Aorta (tissue), 5 donors: ENCODE measurements around the gene AFF3. TPM values are rescaled to one million over a fixed set of nuclear protein-coding genes. Genes with fewer than 3 reads are reported as not detected.

Source experiments
- ATAC-seq: fragments of 200-7000 bp; cut with Tn5 transposase; one replicate; pipeline ENCODE4 v1.9.1; 2022; ENCODE audit warnings: moderate library complexity; ENCODE audit not compliant: low FRiP score
- DNase-seq, 2 donors: peaks; one replicate each; pipeline ENCODE4 v3.0.0-alpha.2; 2020
- H3K27ac ChIP-seq, 2 donors: one replicate each; pipeline ENCODE4 v1.5.1; 2013; ENCODE audit warnings: low read length in 2 of 2, mild to moderate bottlenecking in 2 of 2, moderate library complexity in 2 of 2, control low read depth in 1 of 2, inconsistent platforms in 1 of 2, low read depth in 1 of 2
- H3K27me3 ChIP-seq, 2 donors: one replicate each; pipeline ENCODE4 v1.6.1; 2013; ENCODE audit warnings: control low read depth in 1 of 2, low read length in 1 of 2, mild to moderate bottlenecking in 1 of 2, moderate library complexity in 1 of 2; ENCODE audit not compliant: insufficient read depth in 2 of 2, control insufficient read depth in 1 of 2
- H3K36me3 ChIP-seq, 2 donors: one replicate each; pipeline ENCODE4 v1.6.1; 2013; ENCODE audit warnings: control low read depth in 1 of 2, low read length in 1 of 2, mild to moderate bottlenecking in 1 of 2; ENCODE audit not compliant: insufficient read depth in 2 of 2, control insufficient read depth in 1 of 2
- H3K4me1 ChIP-seq, 2 donors: one replicate each; pipeline ENCODE4 v1.6.1; 2013; ENCODE audit warnings: low read length in 2 of 2, control low read depth in 1 of 2, mild to moderate bottlenecking in 1 of 2, moderate library complexity in 1 of 2; ENCODE audit not compliant: insufficient read depth in 2 of 2, control insufficient read depth in 1 of 2
- H3K4me3 ChIP-seq, 2 donors: one replicate each; pipeline ENCODE4 v1.5.1; 2013; ENCODE audit warnings: low read length in 2 of 2, control low read depth in 1 of 2, mild to moderate bottlenecking in 1 of 2
- H3K9me3 ChIP-seq: one replicate; pipeline ENCODE4 v1.6.1; 2013; ENCODE audit warnings: mild to moderate bottlenecking, low read length; ENCODE audit not compliant: control insufficient read depth
- WGBS, 2 donors: extraction: QIAGEN DNeasy Blood & Tissue Kit; methylation state at CpG; one replicate each; pipeline ENCODE4 v1.1.7; 2013; 5-methylcytosine and 5-hydroxymethylcytosine counted together
- intact Hi-C, 2 donors: fragments of 100-400 bp; cut with DNase I; formaldehyde crosslinking; loops; one replicate each; pipeline versions ENCODE4 v1.14.2 to v1.15.0; 2022
- polyA plus RNA-seq, 2 donors: library from polyadenylated mRNA; stranded (reverse); fragments of 200-250 nt; gene quantifications; one replicate each; pipeline ENCODE4 v1.2.3, GENCODE V29; 2013
- total RNA-seq, 2 donors: library from RNA; stranded (reverse); fragmentation: NEBNext Ultra II Directional; extraction: Animal tissue kit (Norgen Biotek cat#: 25700); gene quantifications; one replicate each; pipeline ENCODE4 v1.2.1, GENCODE V29; 2021
- donor health status: healthy with polysubstance abuse.
- donor health status: Bipolar disorder and iron deficiency.
- donor health status: DM: no; HTN: no; CAD: no.
- donor health status: DM: no; HTN: no; CAD: no.
- donor health status: DM: yes; HTN: yes; CAD: no.

Gene AFF3
- total and polyA plus RNA-seq, 4 donors: 0.25 to 15.7 (median 5.5) TPM

DNA sequence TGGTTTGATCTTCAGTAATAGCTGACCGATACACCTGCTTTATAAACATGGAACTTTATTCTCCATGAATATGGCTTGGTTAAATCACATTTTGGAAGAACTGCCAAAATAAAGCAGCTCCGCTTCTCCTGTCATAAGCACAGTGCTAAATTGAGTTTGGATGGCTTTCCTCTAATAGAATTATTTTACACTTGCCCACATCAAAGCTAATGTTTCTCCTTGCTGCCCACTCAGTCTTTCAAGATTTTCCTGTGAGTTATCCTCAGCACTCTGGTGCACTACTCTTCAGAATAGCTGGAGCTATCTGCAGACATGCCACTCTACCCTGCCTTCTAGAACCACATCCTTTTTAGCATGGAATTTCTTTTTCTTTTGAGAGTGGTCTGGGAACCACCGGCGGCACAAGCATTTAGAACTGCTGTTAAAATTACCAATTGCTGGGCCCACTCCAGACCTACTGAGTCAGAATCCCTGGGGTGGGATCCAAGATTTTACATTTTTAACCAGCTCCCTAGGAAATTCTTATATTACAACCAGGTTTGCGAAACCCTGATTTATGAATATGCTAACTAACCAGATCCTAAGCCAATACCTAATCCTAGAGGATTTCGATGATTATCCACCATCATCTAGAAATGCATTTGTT is 283.3 kb downstream of the AFF3 start:
- Histone ChIP-seq H3K4me1 (no peaks in the 10 kb centered on the region), H3K4me3 (no peak overlapping the region), H3K9me3 (no peaks in the 10 kb centered on the region), H3K27ac (no peak overlapping the region), H3K27me3 (no peaks in the 10 kb centered on the region), H3K36me3 (no peaks in the 10 kb centered on the region)
- DNase-seq: no peak
- ATAC-seq: no peak
- intact Hi-C loops: no loop called here
- 33 to 44% methylated on average over 6 of the region's 6 CpGs for WGBS, 2 donors

DNA sequence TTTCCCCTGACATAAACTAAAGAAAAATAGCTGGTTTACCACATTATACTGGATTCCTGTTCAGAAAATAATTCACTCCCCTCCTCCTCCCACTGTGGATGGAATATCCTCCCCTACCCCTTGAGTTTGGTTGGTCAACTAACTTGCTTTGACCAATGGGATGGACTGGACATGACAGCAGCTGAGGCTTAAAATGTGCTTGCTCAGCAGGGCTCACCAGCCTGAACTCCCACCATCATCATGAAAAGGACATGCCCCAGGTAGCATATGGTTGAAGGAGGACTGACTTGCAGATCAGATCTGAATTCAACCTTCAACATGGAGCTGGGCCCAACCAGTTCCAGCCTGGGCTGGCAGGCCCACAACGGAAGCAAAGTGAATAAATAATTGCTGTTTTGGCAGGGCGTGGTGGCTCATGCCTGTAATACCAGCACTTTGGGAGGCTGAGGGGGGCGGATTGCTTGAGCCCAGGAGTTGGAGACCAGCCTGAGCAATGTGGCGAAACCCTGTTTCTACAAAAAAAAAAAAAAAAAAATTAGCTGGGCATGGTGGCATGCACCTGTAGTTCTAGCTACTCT is 284.4 kb downstream of the AFF3 start:
- no peak for ATAC-seq
- no peaks in the 10 kb centered on the region for H3K4me1 ChIP-seq
- no peaks in the 10 kb centered on the region for H3K36me3 ChIP-seq
- intact Hi-C loops: no loop called here
- 53 to 70% methylated on average over 4 of the region's 4 CpGs for WGBS, 2 donors
- peak in 1 of 2 donors; percentile 52 for DNase-seq
- H3K27ac ChIP-seq: no peak overlapping the region
- H3K9me3 ChIP-seq: no peaks in the 10 kb centered on the region
- H3K27me3 ChIP-seq: no peaks in the 10 kb centered on the region
- no peak overlapping the region for H3K4me3 ChIP-seq

DNA sequence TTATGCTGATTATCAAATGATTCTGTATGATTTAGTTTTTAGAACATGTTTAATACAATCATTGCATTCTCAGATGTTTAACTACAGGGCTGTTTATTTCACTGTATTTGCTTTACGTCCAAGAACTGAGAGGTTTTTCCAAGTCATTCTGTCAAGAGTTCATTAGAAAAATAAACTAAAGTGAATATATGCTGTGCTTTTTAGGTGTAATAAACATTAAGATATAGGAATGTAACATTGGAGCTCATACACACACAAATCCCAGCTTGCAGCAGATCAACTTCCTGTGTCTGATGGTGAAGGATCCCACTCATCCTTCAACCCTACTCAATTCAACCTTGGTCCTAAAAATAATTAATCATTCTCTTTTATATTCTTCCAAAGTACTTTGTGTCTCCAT is 285.0 kb downstream of the AFF3 start:
- H3K9me3 ChIP-seq: no peaks in the 10 kb centered on the region
- H3K4me1 ChIP-seq: no peaks in the 10 kb centered on the region
- no peaks in the 10 kb centered on the region for H3K27me3 ChIP-seq
- DNase-seq (no peak), ATAC-seq (no peak)
- WGBS, 2 donors: 96 to 98% methylated on average over 1 of the region's 1 CpG
- no peak overlapping the region for H3K27ac ChIP-seq
- intact Hi-C loops: no loop called here
- H3K36me3 ChIP-seq: no peaks in the 10 kb centered on the region
- H3K4me3 ChIP-seq: no peak overlapping the region

DNA sequence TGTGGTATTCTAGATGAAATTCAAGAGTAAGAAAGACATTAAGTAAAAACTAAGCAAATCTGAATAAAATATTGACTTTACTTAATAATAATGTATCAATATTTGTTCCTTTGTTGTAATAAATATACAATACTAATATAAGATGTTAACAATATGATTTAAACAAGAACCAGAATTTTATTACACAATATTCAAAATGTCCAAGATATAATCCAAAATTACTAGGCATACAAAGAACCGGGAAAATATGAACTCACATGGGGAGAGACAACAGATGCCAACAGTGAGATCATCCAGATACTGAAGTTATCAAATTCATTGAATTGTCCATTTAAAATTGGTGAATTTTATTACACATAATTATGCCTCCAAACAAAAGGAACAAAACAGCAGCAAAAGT is 286.3 kb downstream of the AFF3 start:
- Histone ChIP-seq H3K4me3 (no peak overlapping the region), H3K27me3 (no peaks in the 10 kb centered on the region), H3K9me3 (no peaks in the 10 kb centered on the region), H3K36me3 (no peaks in the 10 kb centered on the region), H3K4me1 (no peaks in the 10 kb centered on the region), H3K27ac (no peak overlapping the region)
- intact Hi-C loops: no loop called here
- DNase-seq (no peak), ATAC-seq (no peak)
- 89 to 90% methylated on average over 1 of the region's 1 CpG for WGBS, 2 donors

DNA sequence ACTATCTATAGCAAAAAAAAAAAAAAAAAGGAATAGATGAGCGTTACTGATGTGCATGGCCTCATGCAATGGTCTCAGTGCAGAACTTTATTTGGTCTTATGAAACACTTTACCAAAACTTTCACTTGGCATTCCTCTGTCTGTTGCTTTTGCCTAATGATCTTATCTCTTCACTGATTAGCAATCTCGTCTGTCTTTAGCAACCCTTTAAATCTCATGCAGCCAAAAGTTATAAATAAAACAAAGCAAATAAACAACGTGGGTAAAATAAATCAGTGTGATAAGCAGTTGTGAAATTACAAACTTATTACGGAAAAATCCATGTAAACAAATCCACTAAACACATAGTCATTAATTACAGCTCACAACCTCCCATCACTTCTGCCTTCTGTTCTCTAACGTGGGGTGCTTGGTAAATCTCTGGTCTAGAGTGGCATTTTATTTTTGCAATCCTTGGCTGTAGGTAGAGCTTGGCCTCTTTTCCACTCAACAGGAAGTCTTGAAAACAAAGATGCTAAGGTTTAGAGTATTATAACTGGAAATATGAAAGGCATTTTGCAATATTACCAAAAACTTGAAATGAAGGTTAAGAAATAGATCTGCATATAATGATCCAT is 288.0 kb downstream of the AFF3 start:
- no peaks in the 10 kb centered on the region for H3K4me1 ChIP-seq
- no peaks in the 10 kb centered on the region for H3K27me3 ChIP-seq
- whole genome bisulfite sequencing, 2 donors: 34 to 35% methylated on average over 5 of the region's 5 CpGs
- intact Hi-C loops: no loop called here
- H3K36me3 ChIP-seq: no peaks in the 10 kb centered on the region
- no peak overlapping the region for H3K4me3 ChIP-seq
- no peaks in the 10 kb centered on the region for H3K9me3 ChIP-seq
- DNase-seq (no peak), ATAC-seq (no peak)
- no peak overlapping the region for H3K27ac ChIP-seq

DNA sequence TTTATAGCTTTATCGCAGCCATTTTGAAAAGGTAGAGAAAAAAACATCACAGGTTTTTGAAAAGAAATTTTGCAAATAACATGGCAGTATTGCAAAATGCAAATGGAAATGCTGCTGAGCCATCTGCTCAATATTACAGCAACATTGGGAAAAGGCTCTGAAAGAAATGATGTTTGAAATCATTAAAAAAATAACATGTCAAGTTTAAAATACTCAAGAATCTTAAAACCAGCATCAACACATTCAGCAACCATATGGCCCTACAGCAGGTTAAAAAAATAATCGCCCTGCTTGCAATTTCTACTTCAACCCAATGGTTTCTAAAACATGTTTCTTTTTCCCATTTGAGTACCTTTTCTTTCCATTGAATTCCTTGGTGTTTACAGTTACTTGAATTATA is 289.4 kb downstream of the AFF3 start:
- DNase-seq: no peak
- intact Hi-C loops: no loop called here
- no peaks in the 10 kb centered on the region for H3K4me1 ChIP-seq

DNA sequence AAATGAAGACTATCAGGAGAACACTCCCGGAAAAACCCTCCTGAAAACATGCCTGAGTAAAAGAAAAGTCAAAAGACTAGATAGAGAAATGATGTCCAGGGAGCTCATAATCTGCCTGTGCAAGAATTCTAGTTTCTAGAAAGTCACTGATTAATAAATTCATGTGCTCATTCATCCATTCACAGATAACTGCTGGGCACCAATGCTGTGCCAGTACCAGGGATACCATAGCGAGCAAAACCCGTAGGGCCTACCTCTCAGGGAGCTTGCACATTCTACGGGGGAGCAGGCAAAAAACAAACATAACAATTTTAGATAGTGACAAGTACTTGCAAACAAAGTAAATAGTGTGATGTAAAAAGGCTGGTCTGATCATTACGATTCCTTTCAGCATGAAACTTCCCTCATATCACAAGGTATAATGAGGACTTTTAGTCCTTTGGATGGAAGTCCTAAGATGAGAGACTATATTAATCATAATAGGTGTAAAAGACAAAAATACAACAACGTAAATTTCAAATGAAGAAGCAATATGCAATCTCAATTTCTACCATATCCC is 289.9 kb downstream of the AFF3 start:
- no peaks in the 10 kb centered on the region for H3K4me1 ChIP-seq
- H3K36me3 ChIP-seq: no peaks in the 10 kb centered on the region
- DNase-seq (no peak), ATAC-seq (no peak)
- 96% methylated on average over 6 of the region's 6 CpGs for WGBS, 2 donors
- no peaks in the 10 kb centered on the region for H3K9me3 ChIP-seq
- H3K27ac ChIP-seq: no peak overlapping the region
- no peak overlapping the region for H3K4me3 ChIP-seq
- no peaks in the 10 kb centered on the region for H3K27me3 ChIP-seq
- intact Hi-C loops: no loop called here

More for the DNA sequence above, 289.4 kb downstream of the AFF3 start:
- no peaks in the 10 kb centered on the region for H3K9me3 ChIP-seq
- 93 to 94% methylated on average over 2 of the region's 2 CpGs for WGBS, 2 donors
- no peaks in the 10 kb centered on the region for H3K27me3 ChIP-seq
- no peak overlapping the region for H3K4me3 ChIP-seq
- H3K27ac ChIP-seq: no peak overlapping the region
- H3K36me3 ChIP-seq: no peaks in the 10 kb centered on the region
- ATAC-seq: no peak

DNA sequence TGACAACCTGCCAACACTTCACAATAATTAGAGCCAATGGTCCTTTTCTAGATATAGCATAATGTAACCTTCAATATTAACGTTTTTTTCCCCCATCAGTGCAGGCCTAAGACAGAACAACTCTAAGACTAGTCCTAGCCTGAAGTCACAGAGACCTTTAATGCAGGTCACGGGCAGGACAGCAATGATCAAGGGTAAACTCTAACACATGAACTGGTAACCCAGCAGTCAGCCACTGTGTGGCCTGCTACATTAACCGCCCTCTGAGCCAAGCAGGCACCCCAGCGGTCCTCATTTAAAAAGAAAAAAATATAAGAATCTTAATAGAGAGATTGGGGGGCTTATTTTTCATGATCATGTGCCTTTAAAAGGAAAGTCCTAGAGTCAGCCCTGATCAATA is 290.6 kb downstream of the AFF3 start:
- no peak for DNase-seq
- no peaks in the 10 kb centered on the region for H3K9me3 ChIP-seq
- H3K36me3 ChIP-seq: no peaks in the 10 kb centered on the region
- H3K4me1 ChIP-seq: no peaks in the 10 kb centered on the region
- H3K27ac ChIP-seq: no peak overlapping the region
- WGBS, 2 donors: 92 to 93% methylated on average over 4 of the region's 4 CpGs
- no peak for ATAC-seq
- intact Hi-C loops: no loop called here
- no peaks in the 10 kb centered on the region for H3K27me3 ChIP-seq
- no peak overlapping the region for H3K4me3 ChIP-seq

DNA sequence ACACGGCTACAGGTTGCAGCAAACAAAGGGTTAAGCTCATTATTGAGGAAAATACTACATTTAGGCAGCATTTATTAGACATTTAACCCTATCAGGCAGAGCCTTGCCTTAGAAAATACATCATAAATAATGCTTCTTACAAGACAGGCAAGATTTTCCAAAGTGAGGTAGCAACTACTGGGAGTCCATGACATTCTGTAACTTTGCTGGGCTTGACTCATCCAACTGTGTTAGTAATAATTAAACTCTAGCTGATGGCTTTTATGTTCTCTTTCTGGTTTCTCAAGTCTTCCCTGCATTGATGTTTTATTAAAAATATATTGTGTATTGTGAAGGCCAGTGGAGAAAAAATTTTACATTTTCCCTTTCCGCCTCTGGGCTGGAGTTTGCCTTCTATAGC is 291.3 kb downstream of the AFF3 start:
- no peak for DNase-seq
- no peaks in the 10 kb centered on the region for H3K36me3 ChIP-seq
- no peaks in the 10 kb centered on the region for H3K9me3 ChIP-seq
- ATAC-seq: no peak
- H3K4me1 ChIP-seq: no peaks in the 10 kb centered on the region
- no peak overlapping the region for H3K4me3 ChIP-seq
- no peak overlapping the region for H3K27ac ChIP-seq
- intact Hi-C loops: no loop called here
- WGBS, 2 donors: 94 to 96% methylated on average over 2 of the region's 2 CpGs
- no peaks in the 10 kb centered on the region for H3K27me3 ChIP-seq
